Measurements from ENCODE around the gene SPAG16.

DNA sequence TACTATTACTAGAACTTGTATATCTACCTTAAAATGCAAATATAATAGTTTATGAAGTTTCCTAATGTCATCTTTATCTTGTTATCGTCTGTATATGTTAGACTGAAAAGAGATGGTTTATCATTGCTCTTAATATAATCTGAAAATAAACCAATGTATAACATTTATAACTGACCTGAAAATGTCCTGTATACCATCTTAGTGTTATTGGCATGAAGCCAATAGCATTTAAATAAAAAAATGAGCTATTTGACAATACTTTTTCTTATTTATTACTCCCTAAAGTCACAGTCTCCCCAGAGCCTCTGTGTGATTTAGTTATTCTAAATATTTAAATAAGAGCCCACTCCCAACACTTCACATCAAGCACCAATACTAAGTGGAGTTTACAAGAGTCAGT is 1128.4 kb downstream of the SPAG16 start:
- TF ChIP-seq, protein P1, sequence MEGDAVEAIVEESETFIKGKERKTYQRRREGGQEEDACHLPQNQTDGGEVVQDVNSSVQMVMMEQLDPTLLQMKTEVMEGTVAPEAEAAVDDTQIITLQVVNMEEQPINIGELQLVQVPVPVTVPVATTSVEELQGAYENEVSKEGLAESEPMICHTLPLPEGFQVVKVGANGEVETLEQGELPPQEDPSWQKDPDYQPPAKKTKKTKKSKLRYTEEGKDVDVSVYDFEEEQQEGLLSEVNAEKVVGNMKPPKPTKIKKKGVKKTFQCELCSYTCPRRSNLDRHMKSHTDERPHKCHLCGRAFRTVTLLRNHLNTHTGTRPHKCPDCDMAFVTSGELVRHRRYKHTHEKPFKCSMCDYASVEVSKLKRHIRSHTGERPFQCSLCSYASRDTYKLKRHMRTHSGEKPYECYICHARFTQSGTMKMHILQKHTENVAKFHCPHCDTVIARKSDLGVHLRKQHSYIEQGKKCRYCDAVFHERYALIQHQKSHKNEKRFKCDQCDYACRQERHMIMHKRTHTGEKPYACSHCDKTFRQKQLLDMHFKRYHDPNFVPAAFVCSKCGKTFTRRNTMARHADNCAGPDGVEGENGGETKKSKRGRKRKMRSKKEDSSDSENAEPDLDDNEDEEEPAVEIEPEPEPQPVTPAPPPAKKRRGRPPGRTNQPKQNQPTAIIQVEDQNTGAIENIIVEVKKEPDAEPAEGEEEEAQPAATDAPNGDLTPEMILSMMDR (IDR thresholded peaks at IDR 0.05; ENCODE audit: insufficient read depth, low read depth, low read length), result no peak
- no peak for TF ChIP-seq EZH2 (IDR thresholded peaks at IDR 0.05; ENCODE audit: insufficient read depth, low read length)

Measured in astrocyte (in vitro differentiated cells and primary cell).